ENCODE measurements around the gene ERBB4. TPM values are rescaled to one million over a fixed set of nuclear protein-coding genes. Genes with fewer than 3 reads are reported as not detected.
"Not testable (repeated sequence)": the region's sequence is repeated elsewhere in the genome, so short reads cannot be mapped to it uniquely, and the experiment has no call there.

ERBB4 gene
- total RNA-seq, 1 donor from 2014 or later = 0.43 TPM

DNA sequence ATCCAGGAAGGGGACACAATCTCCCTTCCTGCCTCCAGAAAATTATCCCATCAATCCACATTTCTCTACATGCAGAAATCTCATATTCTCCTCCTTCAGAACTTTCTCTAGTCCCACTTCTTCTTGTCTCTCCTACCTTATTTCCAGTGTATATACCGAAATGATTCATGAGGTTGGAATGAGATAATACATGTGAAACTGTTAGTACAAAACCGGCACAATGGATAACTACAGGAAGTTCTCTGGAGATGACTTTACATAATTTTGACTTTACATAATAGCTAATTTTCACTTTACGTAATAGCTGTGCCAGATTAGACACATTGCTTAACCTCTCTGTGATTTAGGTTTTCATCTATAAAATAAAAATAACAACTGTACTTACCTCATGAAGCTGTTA lies 801.3 kb downstream of the ERBB4 start:
- DNase-seq (ENCODE audit: low spot score) = no peak

DNA sequence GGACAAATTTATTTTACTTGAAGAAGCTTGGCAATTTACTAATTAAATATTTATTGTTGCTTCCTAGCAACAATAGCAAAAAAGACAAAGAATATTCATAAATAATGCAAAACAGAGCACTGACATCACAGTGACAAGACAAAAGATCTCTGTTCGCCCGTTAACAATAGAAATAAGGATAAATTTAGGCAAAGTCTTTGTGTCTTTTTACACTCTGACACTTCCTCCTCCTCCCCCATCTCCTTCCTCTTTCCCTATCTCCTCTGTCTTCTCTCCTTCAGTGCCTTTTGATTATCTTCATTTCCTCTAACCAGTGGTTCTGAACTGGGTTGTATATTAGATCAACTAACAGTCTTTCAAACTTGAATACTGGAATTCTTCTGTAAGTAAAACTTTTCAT lies 808.4 kb downstream of the ERBB4 start:
- DNase-seq (ENCODE audit: low spot score) = no peak

DNA sequence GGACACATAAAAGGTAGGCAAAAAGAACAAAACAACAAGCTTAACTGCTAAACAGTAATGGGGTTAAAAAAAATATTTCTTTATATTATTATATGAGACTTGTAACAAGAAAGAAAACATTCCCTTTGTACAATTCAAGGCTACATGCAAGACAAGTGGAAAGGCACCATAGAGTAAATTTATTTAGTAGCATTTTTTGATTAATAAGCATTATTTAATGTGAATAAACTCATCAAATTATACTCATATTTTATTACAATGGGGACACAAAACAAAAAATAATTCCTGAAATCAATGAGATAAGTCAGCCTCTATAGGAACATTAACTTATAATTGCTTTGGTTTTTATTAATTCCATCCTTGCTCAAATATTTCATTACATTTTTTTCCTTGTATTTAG lies 809.2 kb downstream of the ERBB4 start:
- no peak for DNase-seq (ENCODE audit: low spot score)

DNA sequence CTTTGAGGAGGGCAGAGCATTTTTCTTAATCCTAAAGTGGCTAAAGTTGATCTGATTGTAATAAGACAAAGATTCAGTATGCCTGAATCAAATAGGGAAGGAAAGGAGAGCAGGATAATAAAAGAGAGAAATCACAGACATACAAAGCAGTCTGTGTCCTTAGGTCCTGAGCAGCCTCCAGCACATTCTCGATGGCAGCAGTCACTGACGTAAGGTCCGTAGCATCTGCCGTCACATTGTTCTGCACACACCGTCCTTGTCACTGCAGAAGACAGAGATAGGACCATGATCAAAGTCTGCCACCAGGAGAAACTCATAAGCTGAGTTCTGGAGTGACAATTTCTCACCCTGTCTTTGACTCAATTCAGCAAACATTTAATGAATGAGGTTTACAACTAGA lies 813.7 kb downstream of the ERBB4 start:
- no peak for DNase-seq (ENCODE audit: low spot score)

DNA sequence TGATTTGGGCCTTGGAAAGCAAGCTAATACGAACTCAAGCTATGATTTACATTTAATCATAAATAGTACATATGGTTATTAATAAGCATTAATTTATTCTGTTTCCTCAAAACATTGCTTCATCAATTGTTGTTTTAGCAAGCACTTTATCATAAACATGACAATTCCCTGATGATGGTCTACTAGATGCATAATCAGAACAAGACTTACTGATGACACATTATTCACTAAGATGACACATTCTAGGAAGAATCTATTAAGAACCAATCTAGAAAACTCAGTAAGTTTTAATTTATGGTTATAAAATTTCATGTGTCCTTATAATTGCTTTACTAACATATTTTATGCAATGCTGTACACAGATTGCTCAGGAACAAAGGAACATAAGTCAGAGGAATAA lies 815.2 kb downstream of the ERBB4 start:
- no peak for DNase-seq (ENCODE audit: low spot score)

DNA sequence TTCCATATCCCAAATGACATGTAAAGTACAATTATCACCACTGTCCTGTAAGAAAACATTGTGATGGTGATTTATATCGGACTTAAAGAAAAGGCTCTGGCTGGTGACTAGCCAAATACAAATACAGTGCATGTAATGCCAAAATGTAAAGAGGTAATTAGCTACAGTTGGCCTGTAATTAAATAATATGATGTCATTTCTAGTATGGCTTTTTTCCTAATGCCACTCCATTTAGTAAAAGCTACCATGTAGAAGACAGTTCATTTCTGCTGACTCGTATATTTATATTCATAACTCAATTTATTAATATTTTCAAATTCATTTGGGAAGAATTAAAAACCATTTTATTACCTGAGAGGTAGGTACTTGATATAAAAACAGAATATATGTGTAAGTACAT lies 815.7 kb downstream of the ERBB4 start:
- no peak for DNase-seq (ENCODE audit: low spot score)

DNA sequence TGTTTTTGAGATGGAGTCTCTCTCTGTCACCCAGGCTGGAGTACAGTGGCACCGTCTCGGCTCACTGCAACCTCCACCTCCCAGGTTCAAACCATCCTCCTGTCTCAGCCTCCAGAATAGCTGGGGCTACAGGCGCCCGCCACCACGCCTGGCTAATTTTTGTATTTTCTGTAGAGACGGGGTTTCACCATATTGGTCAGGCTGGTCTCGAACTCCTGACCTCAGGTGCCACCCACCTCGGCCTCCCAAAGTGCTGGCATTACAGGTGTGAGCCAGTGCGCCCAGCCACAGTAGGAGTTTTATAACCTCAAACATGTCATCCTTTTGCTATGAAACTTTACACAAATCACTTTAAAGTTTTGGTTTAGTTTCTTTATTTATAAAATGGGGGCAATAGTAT lies 816.7 kb downstream of the ERBB4 start:
- not testable (repeated sequence) for DNase-seq (ENCODE audit: low spot score)

DNA sequence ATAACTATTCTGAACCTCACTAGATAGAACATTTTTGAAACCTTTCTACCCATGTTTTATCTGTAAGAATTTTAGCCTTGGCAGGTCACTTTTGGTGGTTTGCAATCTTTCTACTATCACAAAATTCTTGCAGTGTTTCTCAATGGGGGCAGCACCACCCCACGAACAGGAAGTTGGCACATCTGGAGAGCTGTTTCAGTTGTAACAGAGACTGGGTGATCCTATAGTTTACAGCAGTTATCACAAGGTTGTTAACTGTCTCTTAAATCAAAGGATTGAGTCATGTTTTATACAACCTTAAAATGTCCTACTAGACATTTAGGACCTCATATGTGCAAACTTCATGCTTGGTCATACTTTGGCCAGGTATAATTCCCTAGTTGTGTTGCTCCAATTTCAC lies 829.2 kb downstream of the ERBB4 start:
- no peak for DNase-seq (ENCODE audit: low spot score)

DNA sequence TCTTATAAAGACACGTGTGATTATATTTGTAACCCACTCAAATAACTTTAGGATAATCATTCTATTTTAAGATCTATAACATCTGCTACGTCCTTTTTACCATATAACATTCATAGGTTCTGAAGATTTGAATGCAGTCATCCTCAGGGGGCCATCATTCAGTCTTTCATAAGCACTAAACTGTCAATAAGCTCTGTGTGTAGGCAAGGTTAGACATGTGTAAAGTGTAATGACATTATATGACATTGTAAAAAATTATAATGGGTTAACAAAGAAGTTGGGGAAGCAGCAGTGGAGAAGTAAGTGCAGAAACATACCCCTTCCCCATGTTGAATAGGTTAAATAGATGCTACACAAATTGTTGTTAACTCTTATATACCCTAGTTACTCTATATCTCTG lies 845.9 kb downstream of the ERBB4 start:
- DNase-seq (ENCODE audit: low spot score) = no peak

DNA sequence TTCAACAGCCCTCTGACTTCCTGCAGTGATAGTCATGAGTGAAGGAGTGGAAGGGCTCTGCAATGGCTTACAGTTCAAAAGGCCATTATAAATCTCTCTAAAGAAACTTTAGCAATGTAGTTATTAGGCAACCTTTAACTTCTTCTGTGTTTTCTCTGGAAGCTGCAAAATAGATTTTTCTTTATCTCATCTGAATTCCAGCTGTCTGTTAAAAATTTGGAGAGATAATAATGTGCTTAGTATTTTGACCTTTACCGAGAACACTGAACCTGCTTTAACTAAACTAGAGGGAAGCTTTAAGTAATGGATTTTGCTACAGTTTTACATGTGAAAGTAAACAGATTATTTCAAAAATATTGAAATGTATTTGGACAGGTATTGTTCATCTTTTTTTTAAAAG lies 847.9 kb downstream of the ERBB4 start:
- no peak for DNase-seq (ENCODE audit: low spot score)

DNA sequence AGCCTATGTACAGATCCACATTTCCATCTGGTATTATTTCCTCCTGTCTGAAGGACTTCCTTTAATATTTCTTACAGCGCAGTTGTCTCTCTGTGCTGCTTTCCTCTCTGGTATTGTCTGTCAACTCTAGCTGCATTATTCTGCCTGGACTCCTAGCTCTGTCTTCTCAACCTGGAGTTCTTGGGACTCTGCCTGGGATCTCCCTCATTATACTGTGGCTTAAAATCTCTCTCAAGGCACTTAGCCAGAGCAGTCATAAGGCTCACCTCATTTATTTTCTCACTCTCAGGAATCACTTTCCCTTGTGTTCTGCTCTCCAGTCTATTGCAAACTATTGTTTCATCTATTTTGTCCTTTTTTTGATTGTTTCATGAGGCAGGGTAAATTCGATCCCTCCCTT lies 850.4 kb downstream of the ERBB4 start:
- DNase-seq (ENCODE audit: low spot score) = no peak

DNA sequence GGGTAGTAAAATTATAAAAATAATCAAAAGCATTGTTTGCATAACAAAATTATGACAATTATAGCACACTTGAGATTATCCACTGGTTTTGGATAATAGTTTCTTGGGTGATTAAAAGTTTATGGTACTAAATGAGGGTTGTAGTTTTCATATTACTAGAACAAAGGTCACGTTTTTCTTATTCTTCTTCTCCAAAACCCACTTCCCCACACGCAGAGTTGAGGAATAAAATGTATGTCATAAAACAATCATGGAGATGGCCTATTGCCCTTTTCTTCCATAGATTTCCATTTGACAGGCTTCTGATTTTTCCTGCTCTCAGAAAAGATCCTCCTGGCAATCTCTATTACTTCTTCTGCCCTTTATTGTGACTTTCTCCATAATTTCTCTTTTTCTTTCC lies 863.9 kb downstream of the ERBB4 start:
- no peak for DNase-seq (ENCODE audit: low spot score)

DNA sequence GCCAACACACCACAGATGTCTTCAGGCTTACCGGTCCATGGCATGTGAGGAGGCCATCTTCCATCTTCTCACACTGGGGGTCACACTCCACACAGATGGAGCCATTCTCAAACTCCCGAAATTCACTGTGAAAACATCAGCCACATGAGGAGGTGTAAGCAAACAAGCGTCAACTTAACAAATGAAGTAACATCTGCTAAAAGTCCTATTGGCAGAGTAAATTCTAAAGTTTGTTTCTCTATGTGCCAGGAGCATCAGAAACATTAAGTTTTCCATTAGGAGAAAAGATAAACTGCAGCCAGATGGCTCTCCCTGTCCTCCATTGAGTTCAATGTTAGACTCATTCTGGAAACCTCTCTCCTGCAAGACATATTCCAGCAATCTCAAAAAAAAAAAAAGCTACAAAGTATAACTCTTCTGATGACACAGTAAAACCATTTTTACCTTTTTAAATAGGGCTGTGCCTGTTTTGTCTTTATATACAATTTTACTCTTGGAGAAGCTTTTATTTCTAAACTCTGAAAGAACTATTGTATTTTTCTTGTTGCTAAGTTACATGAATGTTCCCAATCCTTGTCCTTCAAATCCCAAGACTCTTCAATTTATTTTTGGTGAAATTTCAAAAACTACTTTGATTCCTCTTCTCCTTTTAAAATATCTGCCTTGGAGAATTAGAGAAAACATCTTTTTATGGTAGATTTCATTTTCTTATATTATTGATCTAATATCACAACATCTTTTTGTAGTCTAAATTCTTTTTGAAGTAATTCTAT lies 865.3 kb downstream of the ERBB4 start:
- no peak for DNase-seq (ENCODE audit: low spot score)

DNA sequence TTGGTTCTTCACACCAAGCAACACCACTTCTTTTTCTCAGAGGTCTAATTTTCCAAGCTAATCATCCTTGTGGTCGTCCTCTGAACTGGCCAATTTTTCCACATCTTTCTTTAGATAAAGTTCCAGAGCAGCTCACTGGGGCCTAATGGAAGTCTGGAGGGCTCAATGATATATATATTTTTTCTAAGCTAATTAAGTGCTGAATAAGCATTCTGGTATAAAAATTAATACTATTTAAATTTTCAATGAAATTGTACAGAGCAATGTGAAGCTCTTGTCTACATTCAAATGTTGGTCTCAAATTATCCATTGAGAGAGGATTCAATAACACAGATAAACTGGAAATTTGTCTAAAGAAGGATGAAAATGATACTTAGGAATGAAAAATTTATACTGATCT lies 866.6 kb downstream of the ERBB4 start:
- no peak for DNase-seq (ENCODE audit: low spot score)

DNA sequence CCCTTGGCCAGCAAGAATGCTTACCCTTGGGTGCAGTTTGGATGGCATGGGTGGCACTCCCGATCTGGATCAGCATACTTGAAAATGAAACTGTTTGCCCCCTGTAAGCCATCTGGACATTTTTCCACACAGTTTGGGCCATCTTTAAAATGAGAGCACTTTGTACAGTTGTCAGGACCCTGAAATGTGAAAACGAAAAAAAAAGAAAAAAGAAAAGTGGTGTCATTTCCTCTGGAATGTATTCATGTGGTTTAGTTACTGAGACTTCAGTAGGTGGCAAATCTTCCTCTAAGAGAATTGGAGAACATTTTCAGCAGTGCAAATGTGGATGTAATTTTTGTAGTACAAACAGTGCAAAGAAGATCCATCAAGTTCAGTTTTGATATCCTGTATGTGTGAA lies 873.3 kb downstream of the ERBB4 start:
- no peak for DNase-seq (ENCODE audit: low spot score)

DNA sequence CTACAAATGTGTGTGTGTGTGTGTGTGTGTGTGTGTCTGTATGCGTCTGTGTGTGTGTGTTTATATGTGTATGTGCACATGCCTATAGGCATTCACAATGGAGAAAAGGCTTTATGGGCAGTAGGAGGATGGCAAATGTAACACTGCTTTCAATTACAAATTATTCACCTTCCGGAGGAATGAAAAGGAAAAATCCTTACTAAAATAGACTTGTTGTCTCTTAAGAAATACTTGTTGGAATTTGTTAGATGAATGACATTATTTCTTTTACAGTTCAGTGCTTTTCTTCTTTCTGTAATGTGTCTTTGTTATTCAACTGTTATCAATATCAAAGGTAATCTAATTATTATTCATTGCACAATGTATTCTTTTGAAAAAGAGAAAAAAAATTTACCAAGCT lies 874.3 kb downstream of the ERBB4 start:
- no peak for DNase-seq (ENCODE audit: low spot score)

DNA sequence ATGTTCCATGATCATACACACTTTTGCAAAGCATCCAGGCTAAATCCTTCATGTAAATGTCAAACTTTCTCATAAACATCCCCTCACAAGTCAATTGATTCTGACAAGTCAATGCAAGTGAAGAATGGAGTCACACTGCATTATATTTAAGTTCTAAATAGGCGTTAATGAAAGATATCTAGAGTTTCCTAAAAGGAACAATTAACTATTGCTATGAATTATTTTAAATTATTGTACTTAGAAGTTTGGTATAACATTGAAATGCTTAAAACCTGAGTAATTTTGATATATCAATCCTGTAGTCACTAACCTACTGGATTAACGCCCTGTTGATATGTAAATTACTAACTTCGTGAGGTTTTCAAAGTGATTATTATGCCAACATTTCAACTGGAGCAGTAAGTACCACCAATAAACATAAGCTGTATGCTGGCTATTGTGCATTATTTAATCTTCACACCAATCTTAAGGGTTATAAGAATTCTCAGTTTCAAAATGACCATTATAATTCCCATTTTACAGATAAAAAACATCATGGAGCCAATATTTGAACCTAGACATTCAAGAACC lies 884.3 kb downstream of the ERBB4 start:
- DNase-seq (ENCODE audit: low spot score) = no peak

DNA sequence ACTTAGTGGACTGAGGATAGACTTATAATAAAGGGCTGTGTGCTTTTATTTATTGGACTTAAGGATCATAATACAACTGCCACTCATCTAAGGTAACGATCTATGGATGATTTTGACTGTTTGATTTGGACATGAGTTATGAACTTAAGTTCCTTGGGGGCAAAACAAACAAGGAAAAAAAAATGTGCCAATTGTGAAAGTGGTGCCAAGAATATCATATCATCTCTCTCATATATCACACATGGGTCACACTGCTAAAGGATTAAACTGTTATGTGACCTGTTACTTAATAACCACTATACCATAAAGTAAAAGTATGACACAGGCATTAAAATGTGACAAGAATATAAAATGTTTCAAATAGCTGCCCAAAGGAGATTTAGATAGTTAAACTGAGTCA lies 886.3 kb downstream of the ERBB4 start:
- no peak for DNase-seq (ENCODE audit: low spot score)

DNA sequence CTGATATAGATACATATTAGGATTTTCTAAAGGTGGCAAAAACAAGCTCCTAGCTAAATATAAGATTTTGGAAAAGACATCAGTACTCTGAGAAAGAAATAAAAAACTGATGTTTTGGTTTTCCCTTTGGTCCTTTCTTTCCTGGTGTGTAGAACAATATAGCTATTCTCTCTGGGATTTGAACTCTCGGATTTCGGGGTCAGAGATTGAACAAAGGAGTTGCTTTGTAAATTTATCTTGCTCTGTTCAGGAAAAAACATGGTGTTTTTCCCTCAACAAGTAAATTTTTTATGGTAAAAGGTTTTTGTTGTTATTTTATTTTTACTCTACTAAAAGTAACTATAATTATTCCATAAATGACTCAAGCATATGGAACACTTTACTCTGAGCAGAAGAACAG lies 889.3 kb downstream of the ERBB4 start:
- no peak for DNase-seq (ENCODE audit: low spot score)

DNA sequence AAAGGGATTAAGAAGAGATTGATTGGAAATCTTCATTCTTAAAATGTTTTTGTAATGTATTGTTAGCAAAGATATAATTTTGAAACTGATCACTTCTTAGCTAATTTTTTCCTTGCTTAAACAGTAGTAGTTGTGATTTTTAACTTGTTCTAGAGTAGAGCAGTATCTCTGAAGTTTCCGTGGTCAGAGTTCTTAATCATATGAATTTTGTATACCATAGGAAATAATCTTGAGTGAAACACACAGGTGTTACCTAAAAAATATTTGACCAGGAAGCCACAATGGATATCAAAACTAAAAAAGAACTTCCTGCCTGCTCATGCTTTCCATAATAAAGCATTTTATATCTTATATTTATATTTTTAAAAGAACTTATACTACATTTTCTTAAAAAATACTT lies 907.1 kb downstream of the ERBB4 start:
- DNase-seq (ENCODE audit: low spot score) = no peak

DNA sequence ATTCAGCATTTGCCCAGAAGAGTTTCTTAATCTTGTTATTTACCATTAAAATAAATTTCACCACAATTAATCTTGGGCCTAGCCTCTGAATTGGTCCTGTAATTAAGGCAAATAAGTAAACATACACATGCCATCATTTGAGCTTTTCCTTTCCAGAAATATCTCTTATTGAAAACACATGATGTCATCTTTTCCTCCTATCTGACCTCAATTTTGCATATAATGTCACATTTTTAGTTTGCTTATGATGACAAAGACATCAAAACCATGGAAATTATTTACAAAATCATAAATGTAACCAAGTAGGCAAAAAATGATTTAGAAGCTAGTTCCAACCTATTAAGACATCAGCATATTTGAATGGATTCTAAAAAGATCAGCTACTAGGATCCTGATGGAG lies 915.5 kb downstream of the ERBB4 start:
- DNase-seq (ENCODE audit: low spot score) = no peak

DNA sequence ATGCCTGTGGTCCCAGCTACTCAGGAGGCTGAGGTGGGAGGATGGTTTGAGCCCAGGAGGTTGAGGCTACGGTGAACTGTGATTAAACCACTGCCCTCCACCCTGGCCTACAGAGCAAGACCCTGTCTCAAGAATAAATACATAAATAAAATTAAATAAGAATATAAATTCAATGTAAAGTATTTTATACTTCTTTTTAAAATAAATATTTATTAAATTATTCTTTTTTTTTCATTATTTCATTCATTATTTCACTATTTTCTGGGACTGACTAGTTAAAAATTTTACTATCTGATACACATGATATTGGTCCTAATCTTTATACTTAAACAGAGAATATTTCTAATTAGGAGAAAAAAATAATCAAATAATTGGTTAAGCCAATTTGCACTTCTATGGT lies 917.6 kb downstream of the ERBB4 start:
- DNase-seq (ENCODE audit: low spot score) = no peak

DNA sequence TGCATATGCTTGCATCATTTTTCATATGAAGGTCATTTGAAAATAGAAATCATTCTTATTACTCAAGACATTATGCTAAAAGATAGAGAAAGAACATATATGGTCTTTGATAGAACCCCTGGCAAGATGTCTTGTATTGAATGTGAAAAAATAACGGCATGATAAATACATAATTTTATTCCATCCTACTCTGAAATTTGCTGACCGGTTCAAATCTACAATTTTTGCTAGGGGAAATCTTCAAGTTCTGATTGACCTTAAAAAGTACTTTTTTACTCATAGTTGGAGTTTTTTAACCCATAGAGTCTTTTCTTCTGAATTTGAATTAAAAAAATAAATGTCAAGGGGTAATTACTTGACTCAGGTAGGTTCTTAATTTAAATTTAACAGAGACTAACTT lies 920.8 kb downstream of the ERBB4 start:
- no peak for DNase-seq (ENCODE audit: low spot score)

DNA sequence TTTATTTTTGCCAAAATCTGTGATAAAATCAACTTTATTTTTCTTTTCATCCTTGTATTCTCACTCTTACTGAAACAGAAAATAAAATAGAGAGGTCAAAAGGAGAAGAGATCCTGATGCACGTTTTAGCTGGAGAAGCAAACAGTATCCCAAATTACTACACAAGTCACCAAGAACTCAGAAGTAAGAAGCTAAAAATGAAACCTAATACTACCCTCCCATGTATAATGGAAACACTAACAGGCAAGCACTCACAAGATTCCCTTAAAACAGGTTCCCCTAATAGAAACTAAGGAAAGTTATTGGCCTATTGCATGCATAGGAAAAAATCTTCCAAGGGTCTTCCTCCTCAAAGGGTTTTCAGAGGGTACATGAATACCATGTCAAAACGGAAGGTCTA lies 927.0 kb downstream of the ERBB4 start:
- no peak for DNase-seq (ENCODE audit: low spot score)
